Duodenal mucosa (tissue), 2 donors: ENCODE results near the gene ANKRD44.

Source experiments
- H3K27ac ChIP-seq: one replicate; pipeline ENCODE4 v1.7.0; 2013; ENCODE audit warnings: low read depth, low read length
- H3K27me3 ChIP-seq, 2 donors: one replicate each; pipeline ENCODE4 v1.7.0; 2013; ENCODE audit warnings: low read length in 2 of 2, control low read depth in 1 of 2; ENCODE audit not compliant: insufficient read depth in 2 of 2, control insufficient read depth in 1 of 2
- H3K36me3 ChIP-seq, 2 donors: one replicate each; pipeline ENCODE4 v1.7.0; 2013; ENCODE audit warnings: low read length in 2 of 2, control low read depth in 1 of 2; ENCODE audit not compliant: insufficient read depth in 2 of 2, control insufficient read depth in 1 of 2
- H3K4me1 ChIP-seq, 2 donors: one replicate each; pipeline ENCODE4 v1.7.0; 2013; ENCODE audit warnings: low read length in 2 of 2, control low read depth in 1 of 2; ENCODE audit not compliant: insufficient read depth in 2 of 2, control insufficient read depth in 1 of 2
- H3K4me3 ChIP-seq, 2 donors: one replicate each; pipeline ENCODE4 v1.7.0; 2013; ENCODE audit warnings: low read length in 2 of 2, low read depth in 1 of 2
- H3K9ac ChIP-seq, 2 donors: one replicate each; pipeline ENCODE4 v1.7.0; 2013; ENCODE audit warnings: low read length in 2 of 2, low read depth in 1 of 2
- H3K9me3 ChIP-seq, 2 donors: one replicate each; pipeline ENCODE4 v1.7.0; 2013; ENCODE audit warnings: low read length in 2 of 2, control low read depth in 1 of 2; ENCODE audit not compliant: control insufficient read depth in 1 of 2

The ANKRD44 gene

GRCh38 chr2:197113275-197113711 lies 197.3 kb downstream of the ANKRD44 start:
- Histone ChIP-seq H3K4me3 (no peak overlapping the region), H3K9ac (no peak overlapping the region), H3K27me3 (no peaks in the 10 kb centered on the region), H3K4me1 (peaks cover 0 to 3% of the 10 kb centered on the region in 2 donors), H3K9me3 (no peaks in the 10 kb centered on the region), H3K27ac (no peak overlapping the region), H3K36me3 (peaks cover 0 to 3% of the 10 kb centered on the region in 2 donors)

- no peak overlapping the region for H3K4me3 ChIP-seq
- no peak overlapping the region for H3K27ac ChIP-seq
- H3K9me3 ChIP-seq = no peaks in the 10 kb centered on the region
- peaks cover 0 to 3% of the 10 kb centered on the region in 2 donors for H3K4me1 ChIP-seq
- no peak overlapping the region for H3K9ac ChIP-seq
- no peaks in the 10 kb centered on the region for H3K27me3 ChIP-seq
- H3K36me3 ChIP-seq = peaks cover 0 to 3% of the 10 kb centered on the region in 2 donors
Measured at GRCh38 chr2:197109326-197109725, 201.3 kb downstream of the ANKRD44 start.

GRCh38 chr2:197108758-197109157 lies 201.8 kb downstream of the ANKRD44 start:
- Histone ChIP-seq H3K4me1 (peaks cover 0 to 3% of the 10 kb centered on the region in 2 donors), H3K9ac (no peak overlapping the region), H3K27ac (no peak overlapping the region)

GRCh38 chr2:197107291-197108269 lies 203.0 kb downstream of the ANKRD44 start:
- Histone ChIP-seq H3K4me3 (no peak overlapping the region), H3K27ac (peak overlapping the region; percentile 22), H3K4me1 (no peaks in the 10 kb centered on the region), H3K36me3 (peaks cover 0 to 3% of the 10 kb centered on the region in 2 donors), H3K27me3 (no peaks in the 10 kb centered on the region), H3K9me3 (no peaks in the 10 kb centered on the region), H3K9ac (no peak overlapping the region)

More at GRCh38 chr2:197108758-197109157, 201.8 kb downstream of the ANKRD44 start:
- peaks cover 0 to 3% of the 10 kb centered on the region in 2 donors for H3K36me3 ChIP-seq
- no peak overlapping the region for H3K4me3 ChIP-seq
- no peaks in the 10 kb centered on the region for H3K27me3 ChIP-seq
- H3K9me3 ChIP-seq = no peaks in the 10 kb centered on the region

GRCh38 chr2:197103363-197103762 lies 207.2 kb downstream of the ANKRD44 start:
- no peak overlapping the region for H3K27ac ChIP-seq
- peaks cover 0 to 5% of the 10 kb centered on the region in 2 donors for H3K36me3 ChIP-seq
- H3K4me1 ChIP-seq = no peaks in the 10 kb centered on the region
- H3K27me3 ChIP-seq = no peaks in the 10 kb centered on the region
- H3K9me3 ChIP-seq = no peaks in the 10 kb centered on the region
- no peak overlapping the region for H3K4me3 ChIP-seq
- H3K9ac ChIP-seq = no peak overlapping the region

GRCh38 chr2:197102231-197102630 lies 208.3 kb downstream of the ANKRD44 start:
- Histone ChIP-seq H3K27me3 (no peaks in the 10 kb centered on the region), H3K4me1 (no peaks in the 10 kb centered on the region), H3K4me3 (no peak overlapping the region), H3K36me3 (peaks cover 0 to 5% of the 10 kb centered on the region in 2 donors), H3K9me3 (no peaks in the 10 kb centered on the region), H3K27ac (no peak overlapping the region), H3K9ac (no peak overlapping the region)

GRCh38 chr2:197101519-197101918 lies 209.1 kb downstream of the ANKRD44 start:
- Histone ChIP-seq H3K4me3 (no peak overlapping the region), H3K9me3 (no peaks in the 10 kb centered on the region), H3K27me3 (no peaks in the 10 kb centered on the region), H3K27ac (no peak overlapping the region), H3K4me1 (no peaks in the 10 kb centered on the region), H3K9ac (no peak overlapping the region), H3K36me3 (peaks cover 0 to 5% of the 10 kb centered on the region in 2 donors)

GRCh38 chr2:197097578-197098366 lies 212.8 kb downstream of the ANKRD44 start:
- Histone ChIP-seq H3K9me3 (no peaks in the 10 kb centered on the region), H3K27me3 (no peaks in the 10 kb centered on the region), H3K27ac (no peak overlapping the region), H3K36me3 (peaks cover 0 to 8% of the 10 kb centered on the region in 2 donors), H3K4me3 (no peak overlapping the region), H3K9ac (no peak overlapping the region), H3K4me1 (no peaks in the 10 kb centered on the region)

- Histone ChIP-seq H3K4me3 (no peak overlapping the region), H3K36me3 (peaks cover 0 to 8% of the 10 kb centered on the region in 2 donors), H3K4me1 (no peaks in the 10 kb centered on the region), H3K27ac (no peak overlapping the region), H3K9me3 (no peaks in the 10 kb centered on the region), H3K9ac (no peak overlapping the region), H3K27me3 (no peaks in the 10 kb centered on the region)
Measured at GRCh38 chr2:197096649-197097048, 213.9 kb downstream of the ANKRD44 start.

- Histone ChIP-seq H3K4me3 (no peak overlapping the region), H3K4me1 (no peaks in the 10 kb centered on the region), H3K27me3 (no peaks in the 10 kb centered on the region), H3K27ac (no peak overlapping the region), H3K36me3 (peaks cover 0 to 3% of the 10 kb centered on the region in 2 donors), H3K9ac (no peak overlapping the region), H3K9me3 (no peaks in the 10 kb centered on the region)
Measured at GRCh38 chr2:197092431-197092830, 218.1 kb downstream of the ANKRD44 start.
